ENCODE results near the gene RBFOX1.

The RBFOX1 gene

GRCh38 chr16:7742626-7743025, 410.0 kb downstream of the RBFOX1 start:
- in situ Hi-C loops (cut with HindIII; ENCODE audit: low pct_ligation_motif_present, low sequenced_read_pairs): no loop called here
- Histone ChIP-seq H3K4me3 (ENCODE audit: low read depth, low read length) (no peak overlapping the region), H3K27me3 (replicated peaks) (no peaks in the 10 kb centered on the region), H3K27ac (no peak overlapping the region), H3K36me3 (replicated peaks) (no peaks in the 10 kb centered on the region)
- no peak for DNase-seq
- TF ChIP-seq, protein P1, sequence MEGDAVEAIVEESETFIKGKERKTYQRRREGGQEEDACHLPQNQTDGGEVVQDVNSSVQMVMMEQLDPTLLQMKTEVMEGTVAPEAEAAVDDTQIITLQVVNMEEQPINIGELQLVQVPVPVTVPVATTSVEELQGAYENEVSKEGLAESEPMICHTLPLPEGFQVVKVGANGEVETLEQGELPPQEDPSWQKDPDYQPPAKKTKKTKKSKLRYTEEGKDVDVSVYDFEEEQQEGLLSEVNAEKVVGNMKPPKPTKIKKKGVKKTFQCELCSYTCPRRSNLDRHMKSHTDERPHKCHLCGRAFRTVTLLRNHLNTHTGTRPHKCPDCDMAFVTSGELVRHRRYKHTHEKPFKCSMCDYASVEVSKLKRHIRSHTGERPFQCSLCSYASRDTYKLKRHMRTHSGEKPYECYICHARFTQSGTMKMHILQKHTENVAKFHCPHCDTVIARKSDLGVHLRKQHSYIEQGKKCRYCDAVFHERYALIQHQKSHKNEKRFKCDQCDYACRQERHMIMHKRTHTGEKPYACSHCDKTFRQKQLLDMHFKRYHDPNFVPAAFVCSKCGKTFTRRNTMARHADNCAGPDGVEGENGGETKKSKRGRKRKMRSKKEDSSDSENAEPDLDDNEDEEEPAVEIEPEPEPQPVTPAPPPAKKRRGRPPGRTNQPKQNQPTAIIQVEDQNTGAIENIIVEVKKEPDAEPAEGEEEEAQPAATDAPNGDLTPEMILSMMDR (IDR thresholded peaks at IDR 0.05; ENCODE audit: low read depth, low read length, missing control alignments): no peak

DNA sequence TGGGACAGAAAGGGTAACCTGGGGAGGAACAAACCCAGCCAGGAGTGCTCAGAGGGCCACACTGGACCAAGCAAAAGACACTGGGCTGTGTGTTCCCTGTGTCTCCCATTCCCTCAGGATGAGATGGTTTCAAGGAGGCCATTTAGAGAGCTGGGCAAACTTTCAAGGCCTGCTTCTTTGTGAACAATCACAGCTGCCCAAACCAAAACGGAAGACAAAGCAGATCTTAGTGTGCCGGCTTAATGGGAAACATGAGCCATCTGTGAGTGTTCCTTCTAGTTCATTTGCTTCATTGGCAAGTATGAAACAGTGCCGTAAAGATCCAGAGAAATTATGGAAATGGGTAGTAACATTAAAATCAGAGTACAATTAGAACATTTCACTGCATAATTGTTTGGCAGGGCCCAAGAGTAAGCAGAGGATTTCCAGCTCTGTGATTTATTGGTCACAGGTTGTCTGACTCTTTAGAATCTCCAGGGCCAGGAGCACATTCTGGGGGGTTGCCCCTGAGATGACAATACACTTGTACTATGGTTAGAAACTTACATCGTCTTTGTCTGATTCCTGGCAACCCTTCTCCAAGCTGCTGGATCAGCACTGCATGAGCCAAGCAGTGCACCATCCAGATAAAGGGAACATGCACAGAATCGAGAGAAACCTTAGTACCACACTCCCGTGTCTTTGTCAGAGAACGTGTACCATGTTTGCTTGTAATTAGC, 412.1 kb downstream of the RBFOX1 start:
- Histone ChIP-seq H3K27ac (no peak overlapping the region), H3K27me3 (replicated peaks) (no peaks in the 10 kb centered on the region), H3K36me3 (replicated peaks) (no peaks in the 10 kb centered on the region), H3K4me3 (ENCODE audit: low read depth, low read length) (no peak overlapping the region)
- TF ChIP-seq, protein P1 (IDR thresholded peaks at IDR 0.05; ENCODE audit: low read depth, low read length, missing control alignments): no peak
- no peak for DNase-seq
- in situ Hi-C loops (cut with HindIII; ENCODE audit: low pct_ligation_motif_present, low sequenced_read_pairs): no loop called here

GRCh38 chr16:7745276-7745675, 412.6 kb downstream of the RBFOX1 start:
- Histone ChIP-seq H3K27ac (no peak overlapping the region), H3K4me3 (ENCODE audit: low read depth, low read length) (no peak overlapping the region), H3K36me3 (replicated peaks) (no peaks in the 10 kb centered on the region), H3K27me3 (replicated peaks) (no peaks in the 10 kb centered on the region)
- no peak for DNase-seq
- TF ChIP-seq, protein P1 (IDR thresholded peaks at IDR 0.05; ENCODE audit: low read depth, low read length, missing control alignments): no peak
- in situ Hi-C loops (cut with HindIII; ENCODE audit: low pct_ligation_motif_present, low sequenced_read_pairs): no loop called here

DNA sequence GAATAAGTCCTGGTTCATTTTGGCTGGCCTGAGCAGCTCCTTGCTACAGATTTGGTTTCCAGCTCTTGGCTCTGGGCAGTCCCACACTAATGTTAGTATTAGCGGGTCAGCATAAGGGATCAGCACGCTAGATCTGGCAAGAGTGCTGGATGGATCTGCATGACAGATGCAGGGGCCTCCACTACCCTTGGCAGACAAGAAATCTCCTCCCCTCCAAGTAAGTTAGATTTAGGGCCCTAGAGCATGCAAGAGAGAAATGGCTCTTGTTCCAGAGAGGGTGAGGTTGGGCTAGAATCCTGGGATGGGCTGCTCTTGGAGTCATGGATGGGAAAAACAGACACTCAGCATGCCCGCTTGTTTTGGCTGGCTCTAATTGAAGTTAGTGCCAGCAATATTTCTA, 414.3 kb downstream of the RBFOX1 start:
- in situ Hi-C loops (cut with HindIII; ENCODE audit: low pct_ligation_motif_present, low sequenced_read_pairs): no loop called here
- Histone ChIP-seq H3K27me3 (replicated peaks) (no peaks in the 10 kb centered on the region), H3K27ac (no peak overlapping the region), H3K36me3 (replicated peaks) (no peaks in the 10 kb centered on the region), H3K4me3 (ENCODE audit: low read depth, low read length) (no peak overlapping the region)
- TF ChIP-seq, protein P1 (IDR thresholded peaks at IDR 0.05; ENCODE audit: low read depth, low read length, missing control alignments): no peak
- no peak for DNase-seq

DNA sequence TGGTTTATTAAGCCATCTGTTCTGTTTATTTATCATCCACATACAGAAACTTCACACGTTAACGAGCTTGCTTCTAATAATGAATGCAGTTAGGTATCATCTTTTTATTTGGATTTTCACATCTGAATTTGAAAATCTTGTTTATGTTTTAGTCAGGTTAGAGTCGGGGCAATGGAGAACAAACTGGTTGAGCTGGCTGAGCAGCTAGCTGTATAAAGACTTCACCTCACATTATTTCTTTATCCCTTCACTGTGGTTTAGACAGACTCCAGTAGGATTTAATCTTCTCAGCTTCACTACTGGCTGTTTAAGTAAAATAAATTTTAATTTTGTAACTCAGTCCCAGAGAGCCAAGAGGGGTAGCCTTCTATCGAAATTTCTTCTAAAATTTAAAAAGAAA, 415.9 kb downstream of the RBFOX1 start:
- DNase-seq: no peak
- Histone ChIP-seq H3K27me3 (replicated peaks) (no peaks in the 10 kb centered on the region), H3K27ac (no peak overlapping the region), H3K4me3 (ENCODE audit: low read depth, low read length) (no peak overlapping the region), H3K36me3 (replicated peaks) (no peaks in the 10 kb centered on the region)
- in situ Hi-C loops (cut with HindIII; ENCODE audit: low pct_ligation_motif_present, low sequenced_read_pairs): no loop called here
- TF ChIP-seq, protein P1 (IDR thresholded peaks at IDR 0.05; ENCODE audit: low read depth, low read length, missing control alignments): no peak

GRCh38 chr16:7755347-7755882, 422.8 kb downstream of the RBFOX1 start:
- Histone ChIP-seq H3K27me3 (replicated peaks) (no peaks in the 10 kb centered on the region), H3K36me3 (replicated peaks) (no peaks in the 10 kb centered on the region), H3K27ac (no peak overlapping the region), H3K4me3 (ENCODE audit: low read depth, low read length) (no peak overlapping the region)
- in situ Hi-C loops (cut with HindIII; ENCODE audit: low pct_ligation_motif_present, low sequenced_read_pairs): no loop called here
- TF ChIP-seq, protein P1 (IDR thresholded peaks at IDR 0.05; ENCODE audit: low read depth, low read length, missing control alignments): no peak
- DNase-seq: no peak

Measured in brain microvascular endothelial cell (primary cell).